HepG2 (cell line): Measurements from ENCODE around the gene BICRA. TPM values are rescaled to one million over a fixed set of nuclear protein-coding genes. Genes with fewer than 3 reads are reported as not detected.

Source experiments
- ATAC-seq: fragments of 200-7000 bp; cut with Tn5 transposase; 3 replicates; pipeline ENCODE4 v1.9.1; 2020; ENCODE audit warnings: mild to moderate bottlenecking, moderate library complexity
- BruUV-seq: library from RNA; stranded (reverse); fragments of 400-500 nt; replicated peaks from 2 replicates; lab custom pipeline; 2021; lab: Mats Ljungman, UMichigan
- CTCF ChIA-PET: fragments of 300-600 bp; formaldehyde crosslinking; extraction: SDS; loops from one replicate; lab custom pipeline; 2021; ENCODE audit warnings: low total read pairs, inconsistent platforms, low intra/inter-chr PET ratio; lab: Yijun Ruan, JAX
- POLR2A ChIA-PET: fragments of 350-600 bp; sonication (Branson Sonifier 250); formaldehyde crosslinking; loops from one replicate; lab custom pipeline; 2020; ENCODE audit warnings: antibody characterized with exemption, inconsistent platforms; lab: Yijun Ruan, JAX
- DNase-seq: peaks from one replicate; pipeline ENCODE4 v3.0.0-alpha.2; 2015; ENCODE audit warnings: low spot score
- FAIRE-seq: peaks from 3 replicates; lab custom pipeline; 2011; peaks lifted over from hg19 to GRCh38; lab: Jason Lieb, UNC
- H2AFZ ChIP-seq: one replicate; pipeline ENCODE4 v1.6.1; 2011; ENCODE audit warnings: low read length, inconsistent platforms
- H3K27ac ChIP-seq: fragments of 300-600 bp; 3 replicates; pipeline ENCODE4 v1.8.0; 2011; ENCODE audit warnings: mixed run types, mild to moderate bottlenecking, mixed read lengths, low read length, inconsistent platforms; ENCODE audit not compliant: insufficient read depth; ENCODE audit errors: extremely low read length
- H3K27me3 ChIP-seq, 2 experiments: fragments of 200-600 bp in 1 of 2; 2 replicates in 1 of 2; 3 replicates in 1 of 2; pipeline versions ENCODE4 v1.6.0 to v1.8.0; 2011; ENCODE audit warnings: low read length in 2 of 2, mild to moderate bottlenecking in 2 of 2, moderate library complexity in 2 of 2, inconsistent platforms in 1 of 2; ENCODE audit not compliant: insufficient read depth in 2 of 2, control insufficient read depth in 1 of 2
- H3K36me3 ChIP-seq, 2 experiments: fragments of 200-600 bp in 1 of 2; replicated peaks in 1 of 2; 2 replicates in 1 of 2; 3 replicates in 1 of 2; pipeline versions ENCODE4 v1.5.1 to v1.8.0; 2011; ENCODE audit warnings: low read length in 2 of 2, inconsistent platforms in 1 of 2; ENCODE audit not compliant: insufficient read depth in 2 of 2, control insufficient read depth in 1 of 2
- H3K4me1 ChIP-seq: 2 replicates; pipeline ENCODE4 v1.5.1; 2012; ENCODE audit warnings: low read length, inconsistent platforms; ENCODE audit not compliant: insufficient read depth
- H3K4me2 ChIP-seq: 2 replicates; pipeline ENCODE4 v1.6.0; 2011; ENCODE audit warnings: low read depth, low read length, inconsistent platforms
- H3K4me3 ChIP-seq, 3 experiments: fragments of 200-600 bp in 1 of 3; sonication (generic), shearing (Covaris generic) in 1 of 3; replicated peaks in 1 of 3; 2 replicates each; pipeline ENCODE4 v1.5.1; 2011 to 2016; ENCODE audit warnings: low read length in 3 of 3, inconsistent platforms in 2 of 3, low read depth in 2 of 3, mild to moderate bottlenecking in 2 of 3, control low read depth in 1 of 3, mixed read lengths in 1 of 3; ENCODE audit not compliant: insufficient read depth in 1 of 3
- H3K79me2 ChIP-seq: one replicate; pipeline ENCODE4 v1.6.1; 2011; ENCODE audit warnings: low read length, inconsistent platforms; ENCODE audit not compliant: insufficient read depth
- H3K9ac ChIP-seq: 2 replicates; pipeline ENCODE4 v1.6.0; 2011; ENCODE audit warnings: mild to moderate bottlenecking, low read depth, low read length, inconsistent platforms; ENCODE audit not compliant: insufficient read depth
- H3K9me3 ChIP-seq: 2 replicates; pipeline ENCODE4 v1.5.1; 2012; ENCODE audit warnings: mild to moderate bottlenecking, low read length
- H4K20me1 ChIP-seq: 2 replicates; pipeline ENCODE4 v1.6.0; 2011; ENCODE audit warnings: inconsistent platforms, mild to moderate bottlenecking, low read length, moderate library complexity; ENCODE audit not compliant: insufficient read depth
- ADNP ChIP-seq: sonication (generic); formaldehyde crosslinking; IDR thresholded peaks from 2 replicates; pipeline ENCODE4 v1.4.0; 2020; ENCODE audit warnings: missing genetic modification reagents
- JDP2 ChIP-seq: sonication (generic); formaldehyde crosslinking; IDR thresholded peaks from 2 replicates; pipeline ENCODE4 v1.8.1; 2022; ENCODE audit warnings: missing genetic modification reagents, borderline replicate concordance
- KMT2B ChIP-seq: IDR thresholded peaks from 2 replicates; pipeline ENCODE4 v1.6.1; 2016; ENCODE audit warnings: missing genetic modification reagents, missing compliant biosample characterization
- SMARCC2 ChIP-seq: fragments of 450-650 bp; IDR thresholded peaks from 2 replicates; pipeline ENCODE4 v1.6.1; 2017; ENCODE audit warnings: antibody characterized with exemption, mild to moderate bottlenecking
- SP140L ChIP-seq: sonication (generic); formaldehyde crosslinking; IDR thresholded peaks from 2 replicates; pipeline ENCODE4 v1.4.0; 2020; ENCODE audit warnings: missing genetic modification reagents, borderline replicate concordance
- ZSCAN29 ChIP-seq: sonication (generic); formaldehyde crosslinking; conservative IDR thresholded peaks from 2 replicates; pipeline ENCODE4 v1.4.0; 2020; ENCODE audit warnings: mild to moderate bottlenecking, missing genetic modification reagents
- WGBS: methylation state at CpG from one replicate; pipeline ENCODE4 v1.1.6; 2017; ENCODE audit warnings: low lambda C conversion rate; 5-methylcytosine and 5-hydroxymethylcytosine counted together
- in situ Hi-C: cut with HindIII; loops from 2 replicates; pipeline ENCODE4 v1.10.0; 2017; ENCODE audit warnings: low pct_unique_long_range_greater_than_20kb; ENCODE audit not compliant: extremely low pct_ligation_motif_present
- intact Hi-C: fragments of 100-400 bp; cut with micrococcal nuclease; formaldehyde crosslinking; loops from one replicate; pipeline ENCODE4 v1.10.0; 2022; ENCODE audit not compliant: unreplicated experiment
- polyA plus RNA-seq, 8 experiments: library from polyadenylated mRNA; depleted of rRNA in 3 of 8; stranded (reverse) in 7 of 8; unstranded in 1 of 8; fragments of >200 nt; fragmentation: Illumina TruSeq in 4 of 8; extraction: Trizol in 4 of 8; gene quantifications; 2 replicates each; pipeline versions ENCODE4 v1.2.1 to v1.2.3, GENCODE V29; 2011 to 2016; ENCODE audit warnings: low read depth in 4 of 8, missing spikeins in 1 of 8, mixed read lengths in 1 of 8; ENCODE audit not compliant: insufficient read depth in 1 of 8
- total RNA-seq, 5 experiments: library from RNA; depleted of rRNA; stranded (reverse); fragments of >200 nt; fragmentation: Illumina TruSeq; extraction: Trizol; gene quantifications; 2 replicates each; pipeline ENCODE4 v1.2.3, GENCODE V29; 2016; ENCODE audit warnings: low read depth in 1 of 5
- TF ChIP-seq, protein P1 (sequence below): sonication (generic); formaldehyde crosslinking; IDR thresholded peaks from 2 replicates; pipeline ENCODE4 v1.5.1; 2020; ENCODE audit warnings: mild to moderate bottlenecking, missing genetic modification reagents, moderate library complexity

BICRA gene
- total and polyA plus RNA-seq, 2 of the 13 experiments (the other 11 are each of a cell fraction or from before 2014, with no cell fraction given): 0.55 to 0.71 TPM

DNA sequence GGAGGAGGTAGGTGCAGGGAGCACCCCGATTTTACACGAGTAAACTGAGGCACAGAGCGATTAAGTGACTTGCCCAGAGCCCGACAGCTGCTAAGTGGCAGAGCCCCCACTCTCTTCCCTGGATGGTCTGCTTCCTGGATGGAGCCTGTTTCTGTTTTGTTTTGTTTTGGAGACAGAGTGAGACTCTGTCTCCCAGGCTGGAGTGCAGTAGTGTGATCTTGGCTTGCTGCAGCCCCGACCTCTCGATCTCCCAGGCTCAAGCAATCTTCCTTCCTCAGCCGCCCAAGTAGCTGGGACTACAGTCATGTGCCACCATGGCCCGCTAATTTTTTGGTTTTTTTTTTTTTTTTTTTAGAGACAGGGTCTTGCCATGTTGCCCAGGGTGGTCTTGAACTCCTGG is 17.3 kb downstream of the BICRA start:
- no TSS peak for BruUV-seq
- peaks cover 42% of the 10 kb centered on the region for H3K4me1 ChIP-seq
- H3K9ac ChIP-seq: no peak overlapping the region
- no peaks in the 10 kb centered on the region for H3K27me3 ChIP-seq
- DNase-seq: no peak
- no peak overlapping the region for H3K27ac ChIP-seq
- H4K20me1 ChIP-seq: peaks cover 2% of the 10 kb centered on the region; the same call in 1 of the 2 replicates
- POLR2A ChIA-PET: no interaction called here
- in situ Hi-C loops (no loop called here), intact Hi-C loops (no loop called here)
- WGBS: 84% methylated on average over 8 of the region's 8 CpGs
- no peak for ATAC-seq
- TF ChIP-seq SMARCC2 (no peak), JDP2 (CRISPR knock-in tag) (no peak), ADNP (CRISPR knock-in tag) (no peak), KMT2B (CRISPR knock-in tag) (no peak), SP140L (CRISPR knock-in tag) (no peak), ZSCAN29 (CRISPR knock-in tag) (no peak)
- TF ChIP-seq, protein P1, sequence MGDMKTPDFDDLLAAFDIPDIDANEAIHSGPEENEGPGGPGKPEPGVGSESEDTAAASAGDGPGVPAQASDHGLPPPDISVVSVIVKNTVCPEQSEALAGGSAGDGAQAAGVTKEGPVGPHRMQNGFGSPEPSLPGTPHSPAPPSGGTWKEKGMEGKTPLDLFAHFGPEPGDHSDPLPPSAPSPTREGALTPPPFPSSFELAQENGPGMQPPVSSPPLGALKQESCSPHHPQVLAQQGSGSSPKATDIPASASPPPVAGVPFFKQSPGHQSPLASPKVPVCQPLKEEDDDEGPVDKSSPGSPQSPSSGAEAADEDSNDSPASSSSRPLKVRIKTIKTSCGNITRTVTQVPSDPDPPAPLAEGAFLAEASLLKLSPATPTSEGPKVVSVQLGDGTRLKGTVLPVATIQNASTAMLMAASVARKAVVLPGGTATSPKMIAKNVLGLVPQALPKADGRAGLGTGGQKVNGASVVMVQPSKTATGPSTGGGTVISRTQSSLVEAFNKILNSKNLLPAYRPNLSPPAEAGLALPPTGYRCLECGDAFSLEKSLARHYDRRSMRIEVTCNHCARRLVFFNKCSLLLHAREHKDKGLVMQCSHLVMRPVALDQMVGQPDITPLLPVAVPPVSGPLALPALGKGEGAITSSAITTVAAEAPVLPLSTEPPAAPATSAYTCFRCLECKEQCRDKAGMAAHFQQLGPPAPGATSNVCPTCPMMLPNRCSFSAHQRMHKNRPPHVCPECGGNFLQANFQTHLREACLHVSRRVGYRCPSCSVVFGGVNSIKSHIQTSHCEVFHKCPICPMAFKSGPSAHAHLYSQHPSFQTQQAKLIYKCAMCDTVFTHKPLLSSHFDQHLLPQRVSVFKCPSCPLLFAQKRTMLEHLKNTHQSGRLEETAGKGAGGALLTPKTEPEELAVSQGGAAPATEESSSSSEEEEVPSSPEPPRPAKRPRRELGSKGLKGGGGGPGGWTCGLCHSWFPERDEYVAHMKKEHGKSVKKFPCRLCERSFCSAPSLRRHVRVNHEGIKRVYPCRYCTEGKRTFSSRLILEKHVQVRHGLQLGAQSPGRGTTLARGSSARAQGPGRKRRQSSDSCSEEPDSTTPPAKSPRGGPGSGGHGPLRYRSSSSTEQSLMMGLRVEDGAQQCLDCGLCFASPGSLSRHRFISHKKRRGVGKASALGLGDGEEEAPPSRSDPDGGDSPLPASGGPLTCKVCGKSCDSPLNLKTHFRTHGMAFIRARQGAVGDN (CRISPR knock-in tag): no peak
- CTCF ChIA-PET: no interaction called here
- H3K4me2 ChIP-seq: no peak overlapping the region
- no peak overlapping the region for H3K4me3 ChIP-seq
- H3K9me3 ChIP-seq: no peaks in the 10 kb centered on the region
- H3K79me2 ChIP-seq: peaks cover 23% of the 10 kb centered on the region
- no peak overlapping the region for H2AFZ ChIP-seq
- H3K36me3 ChIP-seq: no peaks in the 10 kb centered on the region
- no peak for FAIRE-seq
